NCI-H1092 (cell line): ENCODE measurements around the gene CST3.
"Not testable (repeated sequence)": the region's sequence is repeated elsewhere in the genome, so short reads cannot be mapped to it uniquely, and the experiment has no call there.

ENCODE experiments used
- DNase-seq: peaks from one replicate; lab custom pipeline; 2025; lab: John Stamatoyannopoulos, UW

CST3 gene

DNA sequence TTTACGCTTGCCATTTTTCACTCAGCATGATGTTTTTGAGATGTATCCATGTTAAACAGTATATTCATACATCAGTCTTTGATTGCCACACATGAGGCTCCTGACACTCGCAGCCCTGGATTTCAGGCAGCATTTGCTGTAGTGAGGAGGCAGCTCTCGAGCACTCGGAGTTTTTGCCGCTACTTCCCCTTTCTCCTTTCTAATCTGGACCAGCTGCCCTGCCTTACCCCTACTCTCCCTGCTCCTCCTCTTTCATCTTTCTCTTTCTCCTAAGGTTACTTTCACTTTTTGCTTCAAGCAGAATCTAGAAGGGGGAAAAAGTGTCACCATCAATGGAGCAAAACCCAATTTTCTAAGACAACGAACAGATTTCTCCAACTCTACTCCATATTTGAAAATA, 5.9 kb upstream of the CST3 start:
- DNase-seq = no peak

DNA sequence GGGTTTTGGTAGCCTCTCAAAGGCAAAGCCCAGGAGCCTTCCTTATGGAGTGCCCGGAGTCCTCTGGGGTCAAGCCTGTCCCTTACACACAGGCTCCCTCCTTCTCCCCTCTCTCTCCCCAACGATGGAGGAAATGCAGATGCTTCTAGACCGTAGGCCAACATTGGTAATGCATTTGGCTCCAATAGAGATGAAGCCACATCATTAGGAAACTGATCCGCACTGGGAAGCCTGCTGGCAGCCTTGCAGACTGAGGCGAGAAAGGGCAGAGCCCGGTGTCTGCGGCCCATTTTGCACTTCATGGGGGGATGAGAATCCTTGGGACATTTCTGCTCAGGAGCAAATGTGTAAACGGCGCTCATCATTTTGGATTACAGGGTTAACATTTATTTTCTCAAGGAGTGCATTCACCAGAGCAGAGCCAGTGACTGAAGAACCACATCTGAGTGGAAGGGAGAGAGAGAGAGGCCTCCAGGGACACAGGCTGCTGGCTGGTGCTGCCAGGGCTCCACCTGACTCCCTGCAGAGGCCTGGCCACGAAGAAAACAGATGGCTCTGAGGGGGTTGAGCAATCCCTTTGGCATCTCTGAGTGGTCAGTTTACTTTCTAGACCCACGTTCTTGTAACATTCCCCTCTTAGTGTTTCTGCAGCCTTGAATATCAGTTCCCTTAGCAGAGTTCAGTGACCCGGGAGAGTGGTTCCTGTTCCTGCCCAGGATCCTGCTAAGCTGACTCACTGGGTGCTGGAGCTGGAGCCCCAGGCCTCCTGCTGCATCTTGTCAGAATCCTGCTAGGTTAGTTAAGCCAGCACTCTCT, 4.4 kb upstream of the CST3 start:
- DNase-seq = peak; percentile 20

DNA sequence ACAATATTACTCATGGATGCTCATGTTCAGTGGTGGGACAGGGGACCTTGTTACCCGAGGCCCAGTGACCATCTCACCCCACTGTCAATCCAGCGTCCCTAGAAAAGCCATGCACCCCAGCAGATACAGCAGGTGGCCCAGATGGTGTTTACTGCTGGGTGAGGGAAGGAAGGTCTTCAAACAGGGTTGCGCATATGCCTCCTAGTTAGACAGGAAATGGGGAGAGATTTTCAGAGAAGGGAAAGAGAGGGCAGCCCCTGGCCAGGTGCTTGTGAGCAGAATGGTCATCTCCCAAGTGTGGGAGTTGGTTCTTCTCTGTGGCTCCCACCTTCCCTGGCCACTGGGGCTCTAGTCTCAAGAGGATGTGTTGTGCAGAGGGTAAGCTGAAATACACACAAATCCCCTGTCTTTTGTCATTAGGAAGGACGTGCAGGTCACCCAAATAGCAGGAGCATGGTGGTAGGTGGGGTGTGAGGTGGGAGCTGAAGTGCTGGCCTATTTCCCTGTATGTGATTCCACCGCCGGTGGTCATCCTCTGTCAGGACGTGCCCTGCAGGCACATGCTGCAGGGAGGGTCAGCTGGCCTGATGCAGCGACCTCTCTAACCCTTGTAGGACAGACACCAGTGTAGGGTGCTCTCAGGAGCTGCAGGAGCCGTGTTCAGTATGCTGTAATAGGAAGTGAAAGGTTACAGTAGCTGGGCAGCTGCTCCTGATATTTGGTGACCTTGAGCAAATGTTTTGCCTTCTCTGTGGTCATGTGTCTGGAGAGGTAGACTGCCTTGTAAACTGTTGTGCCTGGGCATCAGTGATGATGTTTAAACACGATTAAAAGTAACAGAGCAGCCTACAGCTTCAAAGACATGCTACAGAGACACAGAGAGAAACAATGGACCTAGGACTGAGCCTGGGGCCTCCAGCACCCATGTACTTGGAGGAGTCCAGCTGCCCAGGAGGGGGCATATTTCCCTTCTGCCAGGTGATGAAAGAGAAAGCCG, 3.2 kb upstream of the CST3 start:
- DNase-seq = no peak

DNA sequence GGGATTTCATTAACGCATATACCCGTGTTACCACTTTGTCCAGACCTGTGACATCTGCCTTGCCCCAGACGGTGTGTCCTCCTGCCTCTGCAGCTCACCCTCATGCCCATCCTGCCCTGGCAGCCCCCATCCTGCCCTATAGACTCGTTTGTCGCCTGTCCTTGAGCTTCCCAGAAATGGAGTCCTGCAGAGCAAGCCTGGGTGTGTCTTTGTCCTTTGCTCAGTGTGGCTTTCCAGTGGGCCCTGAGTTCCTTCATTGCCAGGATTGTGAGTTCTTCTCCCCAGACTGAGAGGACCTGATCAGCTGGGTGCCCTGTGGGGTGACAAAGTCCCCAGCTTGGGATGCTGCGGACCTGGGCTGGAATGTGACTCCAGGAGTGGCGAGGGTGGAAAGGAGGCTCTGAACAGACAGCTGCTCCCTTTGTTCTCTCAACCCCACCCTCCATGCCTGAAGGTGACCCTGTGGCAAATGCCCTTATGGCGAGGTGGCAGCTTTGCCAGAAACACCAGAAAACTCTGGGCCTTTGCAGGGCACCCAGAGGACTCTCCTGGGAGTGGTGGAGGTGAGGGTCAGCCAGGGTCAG, 2.4 kb upstream of the CST3 start:
- no peak for DNase-seq

DNA sequence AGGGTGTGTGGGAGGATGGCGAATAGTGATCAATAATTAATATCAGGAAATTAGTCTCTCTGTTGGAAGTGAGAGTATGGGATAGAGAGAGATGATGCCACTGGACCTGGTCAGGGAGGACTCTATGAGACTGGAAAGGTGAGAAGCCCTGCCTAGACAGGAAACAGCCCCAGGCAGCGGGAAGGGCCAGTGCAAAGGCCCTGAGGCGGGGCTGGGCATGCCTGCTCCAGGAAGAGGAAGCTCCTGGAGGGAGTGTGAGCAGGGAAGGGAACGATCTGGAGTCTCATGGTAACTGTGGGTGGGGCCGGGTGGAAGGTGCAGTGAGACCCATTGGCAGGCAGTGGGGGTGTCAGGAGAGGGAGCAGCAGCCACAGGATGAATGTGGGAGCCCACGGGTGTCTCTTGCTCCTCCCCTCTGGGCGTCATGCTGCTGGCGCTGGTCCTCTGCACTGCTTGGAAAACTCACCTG, 1.8 kb upstream of the CST3 start:
- no peak for DNase-seq

DNA sequence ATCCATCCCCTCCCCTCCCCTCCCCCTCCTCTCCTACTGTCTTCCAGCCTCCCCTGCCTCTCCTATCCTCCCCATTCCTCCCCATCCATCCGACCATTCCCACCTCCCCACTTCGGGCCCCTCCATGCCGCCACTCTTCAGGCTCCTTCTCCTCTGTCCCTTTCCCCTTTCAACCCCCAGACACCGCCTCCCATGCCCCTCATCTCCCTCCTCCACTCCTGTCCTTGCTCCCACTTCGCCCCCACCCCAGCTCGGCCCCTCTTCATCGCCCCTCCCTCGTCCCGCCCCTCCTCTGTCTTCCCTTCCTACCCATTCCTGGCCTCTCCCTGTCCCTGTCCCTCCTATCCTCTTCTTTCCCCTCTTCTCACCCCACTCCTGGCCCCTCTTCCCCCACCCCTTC, 554 bp upstream of the CST3 start:
- no peak for DNase-seq

DNA sequence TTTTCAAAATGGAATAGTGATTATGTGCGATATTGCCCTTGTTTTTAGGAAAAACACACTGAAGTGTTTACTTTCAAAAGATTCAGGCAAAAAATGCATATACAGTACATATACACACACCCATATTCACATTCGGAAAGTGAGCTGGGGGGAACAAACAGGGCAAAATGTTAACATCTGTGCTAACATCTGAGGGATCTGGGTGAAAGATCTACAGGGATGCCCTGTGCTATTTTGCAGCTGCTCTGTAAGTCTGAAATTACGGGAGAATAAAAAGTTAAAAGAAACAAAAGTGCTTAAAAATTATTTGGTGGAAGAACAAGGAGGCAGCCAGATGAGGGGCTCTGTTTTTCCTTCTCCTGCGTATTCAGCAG, 860 bp downstream of the CST3 start:
- no peak for DNase-seq

DNA sequence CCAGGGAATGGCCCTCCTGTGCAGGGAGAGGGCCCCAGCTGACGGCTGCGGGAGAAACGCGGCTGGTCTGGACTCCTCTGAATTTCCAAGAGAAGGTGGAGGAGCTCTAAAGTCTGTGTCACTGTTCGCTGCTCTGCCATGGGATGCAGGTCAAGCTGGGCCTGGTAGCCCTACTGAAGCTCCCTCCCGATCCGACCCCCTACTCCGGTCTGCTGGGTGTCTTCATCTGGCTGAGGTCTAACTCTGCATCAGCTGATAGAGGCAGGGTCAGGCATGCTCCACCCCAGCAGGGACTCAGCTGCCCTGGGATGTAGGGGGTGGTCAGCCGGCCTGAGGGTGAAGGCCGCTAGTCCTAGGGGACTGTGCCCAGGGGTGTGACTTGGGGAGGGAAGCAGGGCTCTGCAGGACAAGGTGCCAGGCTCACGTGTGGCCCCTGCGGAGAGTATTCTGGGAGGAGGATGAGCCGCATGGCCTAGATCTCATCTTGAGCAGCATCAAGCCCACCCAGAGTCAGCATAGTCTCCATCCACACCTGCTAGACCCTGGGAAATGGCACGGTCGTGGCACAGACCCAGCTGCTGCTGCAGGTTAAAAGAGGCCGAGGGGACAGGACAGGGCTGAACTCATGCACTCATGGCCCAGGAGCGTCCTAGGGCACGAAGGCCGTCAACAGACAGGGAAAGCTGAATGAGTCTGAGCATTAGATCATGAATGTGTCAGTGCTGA, 1.4 kb downstream of the CST3 start:
- DNase-seq = no peak

DNA sequence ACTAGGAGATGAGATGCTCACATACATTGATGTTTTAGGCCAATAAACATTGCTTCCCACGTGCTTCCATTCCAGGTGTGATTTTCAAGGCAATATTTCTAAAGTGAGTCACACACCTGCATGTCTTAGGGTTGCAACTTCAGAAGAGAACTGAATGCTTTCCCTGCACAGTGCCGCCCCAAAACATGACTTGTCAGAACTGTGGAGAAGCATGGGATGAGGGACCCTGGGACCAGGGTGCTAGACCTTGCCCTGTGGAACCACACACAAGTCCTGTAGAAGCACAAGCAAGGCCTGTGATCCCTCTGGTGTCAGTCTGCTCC, 2.0 kb downstream of the CST3 start:
- not testable (repeated sequence) for DNase-seq

DNA sequence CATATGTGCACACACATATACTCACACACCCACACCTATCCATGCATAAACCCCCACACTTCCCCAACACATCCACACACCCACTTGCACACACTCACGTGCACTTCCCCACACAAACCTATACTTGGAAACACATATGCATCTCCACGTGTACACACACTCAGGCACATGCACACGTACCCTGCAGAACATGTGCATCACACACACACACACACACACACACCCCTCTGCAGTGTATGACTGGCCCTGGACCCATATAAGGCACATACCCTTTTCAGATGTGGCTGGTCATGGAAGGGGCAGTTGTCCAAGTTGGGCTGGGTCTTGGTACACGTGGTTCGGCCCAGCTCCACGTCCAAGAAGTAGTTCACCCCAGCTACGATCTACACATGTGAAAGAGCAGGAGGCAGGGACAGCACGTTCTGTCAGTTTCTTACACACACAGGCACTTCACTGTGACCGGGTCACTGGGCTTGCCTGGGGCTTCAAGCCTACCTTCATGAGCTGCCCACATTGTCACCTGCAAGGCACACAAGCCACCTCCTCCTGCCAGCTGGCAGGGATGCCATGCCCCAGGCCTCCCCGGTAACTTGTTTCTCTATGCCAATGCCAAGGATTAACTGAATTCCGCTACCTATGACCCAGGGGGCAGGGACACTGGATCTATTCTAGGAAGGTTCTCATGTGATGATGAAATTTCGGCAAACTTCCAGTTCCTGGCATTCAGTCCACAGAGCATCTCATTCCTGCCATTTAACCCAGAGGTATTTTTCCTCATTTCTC, 2.6 kb downstream of the CST3 start:
- no peak for DNase-seq

DNA sequence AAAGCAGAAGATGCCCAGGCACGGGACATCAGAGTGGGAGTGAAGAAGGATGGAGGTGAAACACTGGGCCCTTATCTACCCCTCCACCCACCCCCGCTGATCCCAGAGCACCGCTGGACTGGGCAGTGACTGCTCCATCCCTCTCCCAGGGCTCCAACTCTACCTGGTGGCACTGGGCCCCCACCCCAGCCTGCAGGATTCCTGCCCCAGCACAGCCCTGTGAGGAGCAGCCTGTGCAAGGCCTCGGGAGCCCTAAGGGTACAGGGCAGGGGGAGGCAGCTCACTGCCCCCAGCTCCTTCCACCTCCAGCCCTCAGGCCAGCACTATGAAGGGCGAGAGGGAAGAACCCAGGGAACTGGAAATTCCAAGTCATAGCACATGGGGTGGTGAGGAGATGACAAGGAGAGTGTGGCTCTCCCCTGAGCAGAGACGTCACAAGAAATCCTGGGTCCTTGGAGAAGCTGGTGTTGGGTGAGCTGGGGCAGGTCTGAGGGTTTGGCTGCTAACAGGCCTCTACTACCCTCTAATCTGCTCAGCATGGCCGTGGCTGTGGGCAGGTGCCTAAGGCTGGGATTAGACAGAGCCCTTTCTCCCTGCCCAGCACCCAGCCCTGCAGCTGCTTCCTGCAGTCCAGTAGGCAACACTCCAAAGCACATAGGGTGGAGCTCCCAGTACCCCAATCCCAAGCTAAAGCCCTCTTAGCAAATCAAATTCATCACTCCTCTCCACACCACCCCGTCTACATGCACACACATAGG, 3.5 kb downstream of the CST3 start:
- DNase-seq = no peak

DNA sequence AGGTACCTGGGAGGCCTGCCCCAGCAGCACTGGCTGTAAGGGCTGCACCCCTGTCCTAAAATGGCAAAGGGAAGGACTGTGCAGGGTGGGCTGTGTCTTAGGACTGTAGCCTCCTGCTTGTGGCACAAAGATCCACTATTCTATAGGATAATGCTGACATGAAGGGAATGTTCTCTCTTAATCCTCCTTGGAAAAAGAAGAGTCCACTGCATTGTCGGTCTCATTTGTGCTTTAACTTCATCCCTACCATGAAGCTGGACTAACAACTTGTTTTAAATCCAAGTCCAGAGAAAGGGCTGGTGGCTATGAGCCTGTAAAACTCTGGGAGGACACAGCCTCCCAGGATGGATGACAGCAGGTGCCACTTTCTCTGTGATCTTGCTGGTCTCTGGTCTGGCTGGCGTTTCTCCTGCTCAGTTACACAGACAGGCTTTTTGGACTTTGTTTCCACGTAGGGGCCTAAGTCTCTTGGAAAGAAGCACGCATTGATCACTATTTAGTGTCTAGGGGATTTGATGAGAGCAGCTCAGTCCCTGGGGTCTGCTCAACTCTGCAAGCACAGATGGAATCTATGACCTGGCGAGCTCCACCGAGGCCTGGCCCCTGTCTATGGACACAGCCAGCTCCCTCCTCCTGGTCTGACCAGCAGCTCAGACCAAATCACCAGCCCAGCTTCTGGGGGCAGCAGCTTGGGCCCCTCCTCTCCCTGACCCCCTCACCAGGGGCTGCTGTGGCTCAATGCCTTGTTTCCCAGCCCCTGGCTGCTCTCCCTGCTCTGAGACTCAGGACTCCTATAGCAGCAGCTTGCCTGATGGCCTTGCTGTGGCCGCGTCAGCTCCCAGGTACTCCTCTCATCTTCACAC, 4.8 kb downstream of the CST3 start:
- no peak for DNase-seq

DNA sequence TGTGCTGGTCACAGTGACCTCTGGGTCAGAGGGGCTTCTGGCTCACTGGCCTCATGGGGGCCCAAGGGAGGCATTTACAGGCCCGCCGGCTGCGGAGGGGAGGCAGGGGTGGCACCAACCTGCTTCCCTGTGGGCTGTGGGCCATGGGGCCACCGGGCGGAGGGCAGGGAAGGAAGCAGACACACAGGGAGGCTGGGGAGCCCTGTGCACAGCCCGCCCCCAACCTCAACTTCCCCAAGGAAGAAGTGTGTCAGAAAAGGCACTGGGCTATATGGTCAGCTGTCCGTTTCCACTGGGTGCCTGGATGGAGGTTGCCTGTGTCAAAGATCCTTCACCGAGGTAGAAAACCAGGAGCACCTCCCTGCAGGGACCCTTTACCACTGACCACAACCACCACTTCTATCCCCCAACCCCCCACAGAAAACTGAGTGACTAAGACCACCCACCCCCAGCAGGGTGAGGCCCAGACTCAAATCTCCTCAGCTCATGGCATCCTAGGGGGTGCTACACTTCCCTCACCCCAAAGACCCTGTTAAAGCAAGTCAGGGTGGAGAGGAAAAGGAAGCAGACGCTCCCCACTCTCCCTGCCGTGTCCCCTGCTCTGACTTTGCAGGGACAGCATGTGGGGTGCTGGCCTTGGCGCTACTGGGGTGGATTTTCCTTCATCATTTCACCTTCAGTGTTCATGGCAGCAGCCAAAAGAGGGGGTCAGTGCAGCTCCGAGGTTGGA, 5.6 kb downstream of the CST3 start:
- DNase-seq = no peak

DNA sequence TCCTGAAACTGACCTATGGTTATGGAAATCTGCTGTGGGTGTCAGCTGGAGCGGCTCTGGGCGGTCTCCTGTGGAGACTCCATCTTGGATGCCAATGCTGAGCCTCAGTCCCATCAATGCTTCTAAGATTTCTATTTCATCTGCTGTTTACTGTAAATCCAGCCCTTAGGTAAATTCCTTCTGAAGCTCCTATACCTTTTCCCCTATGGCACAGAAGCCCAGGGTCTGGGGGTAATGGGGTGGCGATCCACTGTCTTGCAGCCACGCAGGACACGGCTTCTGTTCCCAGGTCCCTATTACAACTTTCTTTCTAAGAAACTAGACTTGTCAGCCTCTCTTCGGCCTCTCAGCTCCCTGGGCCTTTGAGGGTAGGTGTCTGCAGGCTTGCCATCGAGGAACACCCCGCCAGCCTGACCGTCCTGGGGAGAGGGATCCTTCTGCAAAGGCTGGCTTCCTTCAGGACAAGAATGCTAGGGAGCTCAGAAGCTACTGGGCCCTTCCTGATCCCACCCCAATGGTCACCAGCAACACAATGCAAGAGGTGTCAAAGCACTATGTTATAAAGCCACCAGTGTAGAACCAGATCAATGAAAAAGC, 6.4 kb downstream of the CST3 start:
- no peak for DNase-seq

DNA sequence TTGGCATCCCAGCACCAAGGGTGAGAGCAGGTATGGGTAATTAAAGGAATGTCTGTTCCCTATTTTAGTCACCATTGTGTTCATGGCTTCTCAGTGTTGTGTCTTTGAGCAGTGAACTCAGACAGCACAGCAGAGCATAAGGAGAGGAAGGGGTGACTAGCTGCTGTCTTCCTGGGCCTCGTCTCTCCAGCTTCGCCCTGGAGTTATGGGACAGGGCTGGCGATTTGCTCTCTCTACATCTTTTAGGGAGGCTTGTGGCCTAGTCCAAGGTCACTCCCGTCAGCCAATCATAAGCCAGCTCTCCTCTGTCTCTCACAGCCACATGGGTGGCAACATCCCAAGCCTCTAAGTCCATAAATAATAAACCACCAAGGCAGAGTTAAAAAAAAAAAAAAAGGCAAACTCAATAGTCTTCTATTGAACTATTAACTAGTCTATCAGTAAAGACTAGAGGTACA, 7.3 kb downstream of the CST3 start:
- DNase-seq = no peak

DNA sequence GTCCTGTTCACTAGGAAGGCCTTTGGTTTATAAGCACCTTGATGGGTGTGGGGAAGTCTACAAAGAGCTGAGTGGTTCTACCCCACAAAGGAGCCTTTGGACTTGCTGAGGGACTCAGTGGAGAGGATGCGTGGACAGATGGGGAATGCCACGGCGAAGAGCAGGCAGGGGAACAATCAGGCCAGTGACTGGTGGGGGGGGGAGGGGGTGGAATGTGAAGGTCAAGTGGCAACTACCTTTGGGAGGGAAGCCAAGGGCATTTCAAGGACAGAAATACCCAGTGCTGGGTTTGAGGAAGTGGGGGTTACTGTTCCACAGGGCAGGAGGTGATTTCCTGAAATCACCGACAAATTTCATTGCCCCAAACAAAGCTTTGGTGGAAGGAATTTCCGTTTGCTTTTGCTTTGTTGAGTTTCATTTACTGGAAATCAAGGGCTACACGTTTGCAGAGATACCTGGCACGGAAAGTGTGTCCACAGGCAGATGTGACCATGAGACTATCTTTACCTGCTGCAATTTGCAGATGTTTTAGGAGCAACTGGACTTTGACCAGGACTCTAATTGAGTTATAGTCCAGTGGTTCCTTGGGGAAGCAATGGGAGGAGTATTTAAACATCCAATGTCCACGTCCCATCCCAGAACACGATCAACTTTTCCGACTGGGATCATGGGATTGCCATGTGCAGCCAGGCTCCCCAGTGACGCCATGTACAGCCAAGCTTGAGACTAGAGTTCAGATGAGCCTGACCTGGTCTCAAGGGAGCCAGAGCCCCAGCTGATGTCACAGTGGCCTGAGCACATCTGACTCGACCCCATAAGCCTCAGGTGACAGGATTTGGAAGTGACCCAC, 8.0 kb downstream of the CST3 start:
- DNase-seq = no peak

DNA sequence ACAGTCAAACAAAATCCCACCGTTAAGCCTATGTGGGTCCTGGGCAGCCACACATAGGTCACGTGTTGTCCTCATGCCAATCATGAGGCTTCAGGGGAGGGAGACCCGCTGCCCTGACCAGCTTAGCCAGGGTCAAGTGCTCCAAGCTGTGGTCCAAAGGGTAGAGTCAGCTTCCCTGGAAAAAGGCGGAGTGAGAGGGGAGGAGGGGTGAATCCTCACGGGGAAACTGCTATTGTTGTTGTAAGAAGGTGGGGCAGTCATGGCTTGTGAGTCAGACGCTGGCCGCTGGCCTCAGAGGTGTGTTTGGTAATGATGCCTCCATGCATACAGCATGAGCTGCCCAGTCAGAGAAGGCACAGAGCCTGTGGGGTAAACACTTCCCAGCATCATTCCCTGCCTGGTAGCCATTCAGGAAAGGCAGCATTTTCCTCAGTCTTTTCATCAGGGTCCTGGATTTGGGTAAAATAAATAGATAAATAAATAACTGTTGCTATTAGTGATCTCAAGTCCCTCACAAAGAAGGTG, 8.7 kb downstream of the CST3 start:
- DNase-seq = no peak
